ENCODE results near the gene DENND2A. TPM values are rescaled to one million over a fixed set of nuclear protein-coding genes. Genes with fewer than 3 reads are reported as not detected.
"Not testable (repeated sequence)": the region's sequence is repeated elsewhere in the genome, so short reads cannot be mapped to it uniquely, and the experiment has no call there.

DENND2A gene
- total RNA-seq, 4 donors from 2014 or later = 0.73 to 2.6 (median 1.6) TPM

DNA sequence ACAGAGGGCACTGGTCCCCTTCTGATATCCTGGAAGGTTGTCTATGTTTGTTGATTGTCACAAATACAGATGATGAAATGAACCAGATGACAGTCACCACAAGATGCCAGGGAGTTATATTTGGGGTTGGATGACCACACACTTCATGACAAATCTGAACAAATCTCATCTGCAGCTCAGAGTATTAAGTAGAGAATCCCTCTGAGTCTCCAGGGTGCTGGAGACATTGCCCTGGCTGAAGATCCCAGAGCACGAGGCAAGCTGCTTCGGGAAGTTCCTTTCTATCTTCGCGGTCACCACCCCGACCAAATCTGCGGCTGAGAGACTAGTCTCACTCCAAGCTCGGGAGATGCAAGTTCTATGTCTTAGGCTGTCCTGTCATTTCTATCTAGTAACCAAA, 9.0 kb downstream of the DENND2A start:
- in situ Hi-C loops (cut with MboI; ENCODE audit: low sequenced_read_pairs in 4 of 4) = no loop called here
- no peak for TF ChIP-seq POLR2A (IDR thresholded peaks at IDR 0.05)
- TF ChIP-seq CTCF (IDR thresholded peaks at IDR 0.05 in 4 of 5, conservative IDR thresholded peaks at IDR 0.05 in 1 of 5) = no peak
- Histone ChIP-seq H3K27me3 (no peaks in the 10 kb centered on the region), H3K9me3 (no peaks in the 10 kb centered on the region), H3K4me3 (peak overlapping the region in 1 of 4 donors; percentile 11), H3K27ac (peak overlapping the region; percentile 52 to 75 (median 66)), H3K36me3 (no peaks in the 10 kb centered on the region), H3K4me1 (peaks cover 24 to 28% of the 10 kb centered on the region in 2 donors)
- intact Hi-C loops (cut with DNase I; ENCODE audit: low total_unique reads) = no loop called here
- DNase-seq (peak; percentile 23 to 56), ATAC-seq (peak; percentile 65 to 84)

DNA sequence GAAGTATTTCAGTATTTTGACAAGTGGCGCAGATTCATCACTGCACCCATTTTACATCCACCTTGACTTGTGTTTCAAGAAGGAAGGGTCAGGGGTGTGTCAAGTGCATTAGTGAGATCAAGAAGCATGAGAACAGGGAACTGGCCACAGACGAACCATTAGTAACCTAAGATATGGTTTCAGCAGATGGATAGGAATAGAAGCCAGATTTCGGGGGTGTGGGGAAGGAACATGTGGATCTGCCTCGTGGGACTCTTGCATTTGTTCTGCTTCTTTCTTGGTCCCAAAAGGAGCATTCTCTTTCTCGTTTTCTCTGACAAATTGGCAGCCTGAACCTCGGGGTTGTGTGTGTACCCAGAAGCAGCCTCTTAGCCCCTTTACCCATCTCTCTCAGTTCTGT, 9.6 kb downstream of the DENND2A start:
- Histone ChIP-seq H3K4me3 (no peak overlapping the region), H3K4me1 (peaks cover 24% of the 10 kb centered on the region in 2 donors), H3K27me3 (no peaks in the 10 kb centered on the region), H3K9me3 (no peaks in the 10 kb centered on the region), H3K36me3 (no peaks in the 10 kb centered on the region), H3K27ac (peak overlapping the region; percentile 52 to 75 (median 66))
- ATAC-seq (peak; percentile 51 to 53), DNase-seq (peak; percentile 25 to 44)
- intact Hi-C loops (cut with DNase I; ENCODE audit: low total_unique reads) (no loop called here), in situ Hi-C loops (cut with MboI; ENCODE audit: low sequenced_read_pairs in 4 of 4) (no loop called here)
- TF ChIP-seq POLR2A (IDR thresholded peaks at IDR 0.05) (no peak), CTCF (IDR thresholded peaks at IDR 0.05 in 4 of 5, conservative IDR thresholded peaks at IDR 0.05 in 1 of 5) (no peak)

DNA sequence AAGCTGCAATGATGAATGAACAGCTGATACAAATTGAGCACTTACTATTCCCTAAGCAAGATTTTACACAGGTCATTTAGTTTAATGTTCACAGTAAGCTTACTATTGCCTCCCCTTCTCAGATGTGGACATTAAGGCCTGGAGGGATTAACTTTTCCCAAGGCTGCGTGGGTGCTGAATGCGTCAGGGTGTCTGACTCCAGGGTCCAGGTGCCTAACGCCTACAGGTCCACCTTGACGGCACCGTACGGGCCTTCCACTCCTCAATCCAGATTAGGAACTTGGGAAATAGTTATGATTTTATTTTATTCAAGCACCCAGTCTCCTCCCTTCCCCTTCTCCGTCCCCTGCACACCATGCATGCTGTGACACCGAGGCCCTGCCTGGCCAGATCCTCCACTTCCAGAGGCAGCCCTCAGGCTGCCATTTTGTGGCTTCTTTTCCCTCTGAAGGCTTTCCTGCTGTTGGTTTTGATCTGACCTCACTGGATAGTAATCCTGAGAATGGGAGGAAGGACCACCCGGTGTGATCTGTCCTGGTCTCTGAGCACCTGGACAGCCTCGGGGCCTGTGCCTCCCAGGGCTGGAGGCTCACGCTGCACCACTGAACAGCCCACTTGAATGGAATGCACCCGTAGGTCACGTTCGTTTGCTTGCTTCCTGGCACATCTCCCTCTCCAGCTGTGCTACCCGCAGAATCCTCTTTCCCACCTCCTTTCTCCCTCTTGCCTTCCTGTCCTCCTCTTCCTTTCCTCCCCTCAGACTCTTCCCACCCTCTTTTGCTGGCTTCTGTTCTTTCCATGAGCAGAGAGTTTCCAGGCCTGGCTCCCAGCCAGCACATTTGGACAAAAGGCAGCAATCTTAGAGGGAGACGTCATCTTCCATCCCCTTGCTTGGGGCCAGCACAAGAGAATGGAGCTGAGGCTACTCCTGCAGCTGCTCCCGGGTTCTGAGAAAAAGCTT, 14.4 kb downstream of the DENND2A start:
- DNase-seq (peak; percentile 67 to 81), ATAC-seq (peak; percentile 69 to 74)
- no peak for TF ChIP-seq CTCF (IDR thresholded peaks at IDR 0.05 in 4 of 5, conservative IDR thresholded peaks at IDR 0.05 in 1 of 5)
- no peak for TF ChIP-seq POLR2A (IDR thresholded peaks at IDR 0.05)
- peaks cover 9 to 18% of the 10 kb centered on the region in 2 donors for H3K4me1 ChIP-seq
- no peaks in the 10 kb centered on the region for H3K36me3 ChIP-seq
- H3K9me3 ChIP-seq = no peaks in the 10 kb centered on the region
- intact Hi-C loops (cut with DNase I; ENCODE audit: low total_unique reads) (no loop called here), in situ Hi-C loops (cut with MboI; ENCODE audit: low sequenced_read_pairs in 4 of 4) (no loop called here)
- H3K27ac ChIP-seq = peak overlapping the region; percentile 58 to 69 (median 64)
- H3K27me3 ChIP-seq = no peaks in the 10 kb centered on the region
- no peak overlapping the region for H3K4me3 ChIP-seq

GRCh38 chr7:140625192-140625558, 15.4 kb downstream of the DENND2A start:
- H3K27ac ChIP-seq = peak overlapping the region; percentile 58 to 71 (median 62)
- DNase-seq; H3K9me3 ChIP-seq; intact Hi-C loops (cut with DNase I; ENCODE audit: low total_unique reads); H3K4me3 ChIP-seq; H3K36me3 ChIP-seq; in situ Hi-C loops (cut with MboI; ENCODE audit: low sequenced_read_pairs in 4 of 4); H3K27me3 ChIP-seq; ATAC-seq: not testable (repeated sequence)
- peaks cover 8 to 14% of the 10 kb centered on the region in 2 donors for H3K4me1 ChIP-seq

DNA sequence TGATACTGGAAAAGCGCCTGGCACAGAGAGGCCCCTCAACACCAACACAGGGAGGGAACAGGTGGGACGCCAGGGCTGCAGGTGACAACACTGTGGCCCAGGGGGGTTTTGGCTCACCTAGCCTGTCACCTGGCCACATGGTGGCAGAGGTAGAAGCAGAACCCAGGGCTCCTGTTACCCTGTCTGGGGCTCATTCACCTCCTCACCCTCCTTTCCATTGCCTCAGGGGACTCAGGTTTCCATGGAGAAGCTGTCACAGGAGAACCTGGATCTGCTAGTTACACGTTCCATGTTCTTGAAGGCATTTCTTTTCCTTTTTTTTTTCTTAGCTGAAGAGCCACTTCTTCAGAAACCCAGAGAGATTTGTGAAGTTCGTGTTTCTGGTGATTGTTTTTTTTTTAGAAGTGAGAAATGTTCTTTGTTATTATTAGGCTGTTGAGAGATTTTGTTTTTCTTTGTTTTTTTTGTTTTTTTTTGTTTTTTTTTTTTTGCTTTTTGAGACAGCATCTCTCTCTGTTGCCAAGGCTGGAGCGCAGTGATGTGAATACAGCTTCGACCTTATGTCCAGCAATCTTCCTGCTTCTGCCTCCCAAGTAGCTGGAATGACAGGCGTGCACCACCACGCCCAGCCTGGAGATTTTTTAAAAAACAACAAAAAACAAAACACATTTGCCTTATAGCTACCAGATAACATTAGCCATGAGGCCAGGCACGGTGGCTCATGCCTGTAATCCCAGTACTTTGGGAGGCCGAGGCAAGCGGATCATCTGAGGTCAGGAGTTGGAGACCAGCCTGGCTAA, 16.0 kb downstream of the DENND2A start:
- DNase-seq = no peak
- ATAC-seq = no peak
- H3K9me3 ChIP-seq = no peaks in the 10 kb centered on the region
- no peaks in the 10 kb centered on the region for H3K27me3 ChIP-seq
- intact Hi-C loops (cut with DNase I; ENCODE audit: low total_unique reads) = no loop called here
- H3K36me3 ChIP-seq = no peaks in the 10 kb centered on the region
- peaks cover 8 to 14% of the 10 kb centered on the region in 2 donors for H3K4me1 ChIP-seq
- no peak for TF ChIP-seq POLR2A (IDR thresholded peaks at IDR 0.05)
- no peak for TF ChIP-seq CTCF (IDR thresholded peaks at IDR 0.05 in 4 of 5, conservative IDR thresholded peaks at IDR 0.05 in 1 of 5)
- H3K27ac ChIP-seq = peak overlapping the region; percentile 58 to 71 (median 62)
- in situ Hi-C loops (cut with MboI; ENCODE audit: low sequenced_read_pairs in 4 of 4) = no loop called here
- no peak overlapping the region for H3K4me3 ChIP-seq
